Measurements from ENCODE around the gene ARHGEF11.

DNA sequence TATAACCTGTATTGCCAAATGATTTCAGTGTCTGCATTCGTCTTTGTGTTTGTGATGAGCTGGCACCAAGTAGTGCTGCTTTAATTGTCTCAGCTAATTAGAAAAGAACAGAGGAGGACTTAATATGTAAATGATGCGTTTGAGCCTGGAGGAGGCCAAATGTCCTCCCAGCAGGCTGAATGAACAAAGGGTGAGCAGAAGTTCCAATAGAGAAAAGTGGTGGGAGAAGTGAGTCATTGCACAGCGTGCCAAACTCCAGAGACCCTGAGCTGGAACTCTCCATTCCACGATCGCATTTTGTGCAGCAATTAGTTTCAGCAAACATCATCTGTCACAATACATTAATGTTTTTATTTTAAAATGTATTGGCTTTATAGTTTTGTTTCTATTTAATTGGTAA is 36.2 kb upstream of the ARHGEF11 start:
- no peak for TF ChIP-seq POLR2AphosphoS5 (IDR thresholded peaks at IDR 0.05; ENCODE audit: low read depth, low read length)
- TF ChIP-seq, protein P1, sequence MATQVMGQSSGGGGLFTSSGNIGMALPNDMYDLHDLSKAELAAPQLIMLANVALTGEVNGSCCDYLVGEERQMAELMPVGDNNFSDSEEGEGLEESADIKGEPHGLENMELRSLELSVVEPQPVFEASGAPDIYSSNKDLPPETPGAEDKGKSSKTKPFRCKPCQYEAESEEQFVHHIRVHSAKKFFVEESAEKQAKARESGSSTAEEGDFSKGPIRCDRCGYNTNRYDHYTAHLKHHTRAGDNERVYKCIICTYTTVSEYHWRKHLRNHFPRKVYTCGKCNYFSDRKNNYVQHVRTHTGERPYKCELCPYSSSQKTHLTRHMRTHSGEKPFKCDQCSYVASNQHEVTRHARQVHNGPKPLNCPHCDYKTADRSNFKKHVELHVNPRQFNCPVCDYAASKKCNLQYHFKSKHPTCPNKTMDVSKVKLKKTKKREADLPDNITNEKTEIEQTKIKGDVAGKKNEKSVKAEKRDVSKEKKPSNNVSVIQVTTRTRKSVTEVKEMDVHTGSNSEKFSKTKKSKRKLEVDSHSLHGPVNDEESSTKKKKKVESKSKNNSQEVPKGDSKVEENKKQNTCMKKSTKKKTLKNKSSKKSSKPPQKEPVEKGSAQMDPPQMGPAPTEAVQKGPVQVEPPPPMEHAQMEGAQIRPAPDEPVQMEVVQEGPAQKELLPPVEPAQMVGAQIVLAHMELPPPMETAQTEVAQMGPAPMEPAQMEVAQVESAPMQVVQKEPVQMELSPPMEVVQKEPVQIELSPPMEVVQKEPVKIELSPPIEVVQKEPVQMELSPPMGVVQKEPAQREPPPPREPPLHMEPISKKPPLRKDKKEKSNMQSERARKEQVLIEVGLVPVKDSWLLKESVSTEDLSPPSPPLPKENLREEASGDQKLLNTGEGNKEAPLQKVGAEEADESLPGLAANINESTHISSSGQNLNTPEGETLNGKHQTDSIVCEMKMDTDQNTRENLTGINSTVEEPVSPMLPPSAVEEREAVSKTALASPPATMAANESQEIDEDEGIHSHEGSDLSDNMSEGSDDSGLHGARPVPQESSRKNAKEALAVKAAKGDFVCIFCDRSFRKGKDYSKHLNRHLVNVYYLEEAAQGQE (IDR thresholded peaks at IDR 0.05; ENCODE audit: insufficient read depth in 1 of 2, low read depth in 2 of 2, low read length in 1 of 2) = no peak
